Tibial nerve (tissue), 4 donors: ENCODE data around the gene ERP44. TPM values are rescaled to one million over a fixed set of nuclear protein-coding genes. Genes with fewer than 3 reads are reported as not detected.
"Not testable (repeated sequence)": the region's sequence is repeated elsewhere in the genome, so short reads cannot be mapped to it uniquely, and the experiment has no call there.

Source experiments
- DNase-seq, 2 donors: peaks; one replicate each; pipeline ENCODE4 v3.0.0-alpha.2; 2019; ENCODE audit warnings: low spot score in 2 of 2
- H3K27ac ChIP-seq, 4 donors: fragments of 200-600 bp; sonication (generic) in 3 of 4; one replicate each; pipeline ENCODE4 v1.5.1; 2017 to 2019; ENCODE audit warnings: mild to moderate bottlenecking in 1 of 4
- H3K27me3 ChIP-seq, 2 donors: fragments of 200-600 bp; sonication (generic) in 1 of 2; one replicate each; pipeline versions ENCODE4 v1.5.1 to v1.6.0; 2017 to 2019
- H3K36me3 ChIP-seq, 3 donors: fragments of 200-600 bp; sonication (generic); one replicate each; pipeline ENCODE4 v1.5.1; 2018 to 2019
- H3K4me1 ChIP-seq, 4 donors: fragments of 200-600 bp; sonication (generic) in 3 of 4; one replicate each; pipeline ENCODE4 v1.5.1; 2017 to 2019
- H3K4me3 ChIP-seq, 4 donors: fragments of 200-600 bp; sonication (generic) in 3 of 4; one replicate each; pipeline ENCODE4 v1.5.1; 2017 to 2019; ENCODE audit warnings: mild to moderate bottlenecking in 1 of 4, moderate library complexity in 1 of 4
- H3K9me3 ChIP-seq, 4 donors: fragments of 200-600 bp; sonication (generic) in 3 of 4; one replicate each; pipeline ENCODE4 v1.5.1; 2017 to 2019
- EP300 ChIP-seq, 2 donors: sonication (generic); formaldehyde crosslinking; IDR thresholded peaks; one replicate each; pipeline ENCODE4 v1.6.1; 2017; ENCODE audit warnings: antibody characterized with exemption in 2 of 2, mild to moderate bottlenecking in 1 of 2
- POLR2A ChIP-seq, 2 donors: fragments of 450-650 bp; IDR thresholded peaks; one replicate each; pipeline ENCODE4 v1.6.1; 2017; ENCODE audit warnings: antibody characterized with exemption in 2 of 2, mild to moderate bottlenecking in 2 of 2, moderate library complexity in 2 of 2
- WGBS, 2 donors: methylation state at CpG; one replicate each; pipeline ENCODE4 v1.1.5; 2018; 5-methylcytosine and 5-hydroxymethylcytosine counted together
- total RNA-seq, 4 donors: library from RNA; depleted of rRNA; stranded (reverse); fragments of >200 nt; gene quantifications; one replicate each; pipeline ENCODE4 v1.1.0, GENCODE V29; 2016
- TF ChIP-seq, protein P1 (sequence below), 5 experiments: fragments of 200-600 bp in 3 of 5; fragments of 450-650 bp in 2 of 5; sonication (generic) in 3 of 5; IDR thresholded peaks; one replicate each; pipeline ENCODE4 v1.5.1; 2016 to 2019; ENCODE audit warnings: antibody characterized with exemption in 5 of 5, mild to moderate bottlenecking in 3 of 5, moderate library complexity in 2 of 5

ERP44 gene
- total RNA-seq, 4 donors from 2014 or later, result 10.9 to 16.0 (median 13.4) TPM

DNA sequence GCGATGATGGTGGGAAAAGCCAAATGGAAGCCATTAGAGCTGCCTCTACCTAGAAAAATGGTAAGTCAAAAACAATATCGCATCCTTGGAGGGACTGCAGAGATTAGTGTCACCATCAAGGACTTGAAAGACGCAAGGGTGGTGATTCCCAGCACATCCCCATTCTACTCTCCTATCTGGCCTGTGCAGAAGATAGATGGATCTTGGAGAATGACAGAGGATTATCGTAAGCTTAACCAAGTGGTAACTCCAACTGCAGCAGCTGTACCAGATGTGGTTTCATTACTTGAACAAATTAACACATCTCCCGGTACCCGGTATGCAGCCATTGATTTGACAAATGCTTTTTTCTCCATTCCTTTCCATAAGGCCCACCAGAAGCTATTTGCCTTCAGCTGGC is 23.8 kb downstream of the ERP44 start:
- TF ChIP-seq POLR2A (IDR thresholded peaks at IDR 0.05) (no peak), EP300 (IDR thresholded peaks at IDR 0.05) (no peak)
- TF ChIP-seq, protein P1, sequence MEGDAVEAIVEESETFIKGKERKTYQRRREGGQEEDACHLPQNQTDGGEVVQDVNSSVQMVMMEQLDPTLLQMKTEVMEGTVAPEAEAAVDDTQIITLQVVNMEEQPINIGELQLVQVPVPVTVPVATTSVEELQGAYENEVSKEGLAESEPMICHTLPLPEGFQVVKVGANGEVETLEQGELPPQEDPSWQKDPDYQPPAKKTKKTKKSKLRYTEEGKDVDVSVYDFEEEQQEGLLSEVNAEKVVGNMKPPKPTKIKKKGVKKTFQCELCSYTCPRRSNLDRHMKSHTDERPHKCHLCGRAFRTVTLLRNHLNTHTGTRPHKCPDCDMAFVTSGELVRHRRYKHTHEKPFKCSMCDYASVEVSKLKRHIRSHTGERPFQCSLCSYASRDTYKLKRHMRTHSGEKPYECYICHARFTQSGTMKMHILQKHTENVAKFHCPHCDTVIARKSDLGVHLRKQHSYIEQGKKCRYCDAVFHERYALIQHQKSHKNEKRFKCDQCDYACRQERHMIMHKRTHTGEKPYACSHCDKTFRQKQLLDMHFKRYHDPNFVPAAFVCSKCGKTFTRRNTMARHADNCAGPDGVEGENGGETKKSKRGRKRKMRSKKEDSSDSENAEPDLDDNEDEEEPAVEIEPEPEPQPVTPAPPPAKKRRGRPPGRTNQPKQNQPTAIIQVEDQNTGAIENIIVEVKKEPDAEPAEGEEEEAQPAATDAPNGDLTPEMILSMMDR (IDR thresholded peaks at IDR 0.05), result no peak
- H3K4me1 ChIP-seq, result peaks cover 0 to 40% (median 0%) of the 10 kb centered on the region in 4 donors
- no peak overlapping the region for H3K27ac ChIP-seq
- no peaks in the 10 kb centered on the region for H3K9me3 ChIP-seq
- whole genome bisulfite sequencing, 2 donors, result 95 to 97% methylated on average over 6 of the region's 6 CpGs
- H3K36me3 ChIP-seq, result no peaks in the 10 kb centered on the region
- H3K27me3 ChIP-seq, result no peaks in the 10 kb centered on the region
- DNase-seq, result no peak
- H3K4me3 ChIP-seq, result no peak overlapping the region

DNA sequence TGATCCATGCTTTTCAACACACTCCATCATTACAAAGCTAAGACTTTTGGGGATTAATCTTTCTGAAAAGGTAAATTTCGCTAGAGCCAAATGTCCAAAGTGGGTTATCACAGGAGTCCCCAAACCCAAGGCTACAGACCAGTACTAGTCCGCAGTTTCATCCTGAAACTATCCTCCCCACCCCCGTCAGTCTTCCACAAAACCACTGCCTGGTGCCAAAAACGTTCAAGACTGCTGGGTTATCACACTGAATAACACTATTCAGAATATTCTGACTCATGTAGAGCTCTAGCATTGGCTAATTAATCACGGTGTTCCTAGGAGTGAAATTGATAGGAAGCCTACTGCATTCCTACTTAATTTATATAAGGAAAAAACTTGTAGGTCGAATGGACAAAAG is 24.7 kb downstream of the ERP44 start:
- Histone ChIP-seq H3K9me3 (no peaks in the 10 kb centered on the region), H3K4me1 (peaks cover 0 to 40% (median 0%) of the 10 kb centered on the region in 4 donors), H3K27me3 (no peaks in the 10 kb centered on the region), H3K4me3 (no peak overlapping the region), H3K27ac (no peak overlapping the region), H3K36me3 (no peaks in the 10 kb centered on the region)
- DNase-seq, result no peak
- TF ChIP-seq, protein P1 (IDR thresholded peaks at IDR 0.05), result no peak
- TF ChIP-seq POLR2A (IDR thresholded peaks at IDR 0.05) (no peak), EP300 (IDR thresholded peaks at IDR 0.05) (no peak)
- 56 to 58% methylated on average over 6 of the region's 6 CpGs for WGBS, 2 donors

DNA sequence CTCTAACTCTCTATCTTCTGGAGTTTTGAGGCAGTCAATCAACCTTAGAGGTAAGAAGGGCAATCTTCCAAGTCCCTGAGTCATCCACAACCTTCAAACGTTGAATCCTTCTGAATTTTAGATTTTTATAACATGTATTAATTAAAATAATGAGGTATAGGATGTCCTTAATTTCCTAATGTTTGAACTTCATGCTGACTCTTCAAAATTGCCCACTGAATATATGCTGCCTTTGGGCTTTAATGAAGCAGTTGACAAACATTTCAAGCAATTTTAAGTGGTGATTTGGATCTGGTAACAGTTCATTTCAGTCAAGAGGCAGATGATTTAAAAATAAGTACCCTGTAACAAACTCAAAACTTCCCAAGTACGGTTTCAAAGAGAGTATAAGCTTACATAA is 26.0 kb downstream of the ERP44 start:
- Histone ChIP-seq H3K36me3 (no peaks in the 10 kb centered on the region), H3K9me3 (no peaks in the 10 kb centered on the region), H3K4me1 (peaks cover 0 to 40% (median 0%) of the 10 kb centered on the region in 4 donors), H3K27me3 (no peaks in the 10 kb centered on the region), H3K27ac (no peak overlapping the region), H3K4me3 (no peak overlapping the region)
- no peak for DNase-seq
- TF ChIP-seq, protein P1 (IDR thresholded peaks at IDR 0.05), result no peak
- 45 to 51% methylated on average over 2 of the region's 2 CpGs for WGBS, 2 donors

DNA sequence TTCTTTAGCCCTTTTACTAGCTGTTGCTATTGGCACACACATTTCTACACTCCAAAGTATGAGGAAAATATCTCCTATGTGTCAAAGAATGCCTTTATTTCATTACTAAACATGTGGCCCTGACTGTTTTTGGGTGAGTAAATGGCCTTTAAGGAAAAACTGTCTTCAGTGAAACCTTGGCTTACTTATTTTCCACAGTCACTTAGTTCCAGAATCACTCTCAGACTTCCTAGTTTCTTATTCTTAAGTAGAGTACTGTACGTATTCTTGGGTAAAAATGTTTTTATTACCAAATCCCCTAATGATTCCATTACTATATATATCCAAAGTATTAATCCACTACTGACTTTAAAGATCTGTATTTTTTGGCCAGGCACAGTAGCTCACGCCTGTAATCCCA is 27.5 kb downstream of the ERP44 start:
- H3K4me3 ChIP-seq, result no peak overlapping the region
- DNase-seq, result no peak
- peaks cover 0 to 49% (median 4%) of the 10 kb centered on the region in 4 donors for H3K4me1 ChIP-seq
- TF ChIP-seq, protein P1 (IDR thresholded peaks at IDR 0.05), result no peak
- TF ChIP-seq EP300 (IDR thresholded peaks at IDR 0.05), result no peak
- no peak for TF ChIP-seq POLR2A (IDR thresholded peaks at IDR 0.05)
- 75% methylated on average over 2 of the region's 2 CpGs for WGBS, 2 donors
- H3K27me3 ChIP-seq, result no peaks in the 10 kb centered on the region
- H3K27ac ChIP-seq, result no peak overlapping the region
- H3K9me3 ChIP-seq, result no peaks in the 10 kb centered on the region
- H3K36me3 ChIP-seq, result no peaks in the 10 kb centered on the region

DNA sequence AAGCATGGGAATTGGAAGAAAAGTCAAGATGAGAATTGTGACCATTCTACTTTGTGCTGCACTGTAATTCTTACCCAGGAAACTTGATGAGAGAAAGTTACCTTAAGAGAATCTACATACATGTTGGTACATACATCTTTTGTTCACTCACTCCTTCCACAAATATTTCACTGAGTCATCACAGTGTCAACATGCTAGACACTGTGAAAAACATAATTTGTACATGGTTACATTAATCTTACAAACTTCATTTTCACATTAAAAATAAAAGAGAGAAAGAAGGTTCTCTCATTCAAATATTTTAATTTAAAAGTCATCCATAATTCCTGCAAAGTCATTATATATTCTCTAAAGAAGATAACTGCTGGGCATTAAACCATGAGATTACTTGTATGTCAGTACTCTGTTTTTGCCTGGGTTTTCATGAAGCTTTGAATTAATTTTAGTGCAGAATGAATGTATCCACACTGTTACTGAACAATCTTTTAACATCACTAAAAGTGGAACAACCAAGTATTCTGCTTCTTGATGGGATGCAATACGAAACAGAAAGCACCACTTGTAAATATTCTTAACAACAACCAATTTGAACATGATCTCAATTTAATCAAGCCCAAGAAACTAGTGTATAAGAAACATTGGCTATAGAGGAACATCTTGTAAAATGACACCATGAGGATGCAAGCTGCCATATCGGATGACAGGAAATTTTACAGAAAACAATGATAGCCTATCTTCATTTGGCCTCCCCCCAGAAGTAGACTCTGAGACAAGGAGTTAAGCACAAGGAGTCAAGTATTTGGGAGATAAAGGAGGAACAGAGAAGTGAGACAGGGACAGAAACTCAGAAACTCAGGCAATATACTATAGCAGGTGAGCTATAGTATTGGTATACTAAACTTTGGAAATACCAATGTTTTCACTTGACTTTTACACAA is 28.4 kb downstream of the ERP44 start:
- no peak for DNase-seq
- 80% methylated on average over 2 of the region's 2 CpGs for WGBS, 2 donors
- Histone ChIP-seq H3K27ac (no peak overlapping the region), H3K4me3 (no peak overlapping the region), H3K9me3 (no peaks in the 10 kb centered on the region), H3K36me3 (no peaks in the 10 kb centered on the region), H3K27me3 (no peaks in the 10 kb centered on the region), H3K4me1 (peaks cover 0 to 49% (median 5%) of the 10 kb centered on the region in 4 donors)
- TF ChIP-seq, protein P1 (IDR thresholded peaks at IDR 0.05), result no peak
- no peak for TF ChIP-seq EP300 (IDR thresholded peaks at IDR 0.05)
- TF ChIP-seq POLR2A (IDR thresholded peaks at IDR 0.05), result no peak

DNA sequence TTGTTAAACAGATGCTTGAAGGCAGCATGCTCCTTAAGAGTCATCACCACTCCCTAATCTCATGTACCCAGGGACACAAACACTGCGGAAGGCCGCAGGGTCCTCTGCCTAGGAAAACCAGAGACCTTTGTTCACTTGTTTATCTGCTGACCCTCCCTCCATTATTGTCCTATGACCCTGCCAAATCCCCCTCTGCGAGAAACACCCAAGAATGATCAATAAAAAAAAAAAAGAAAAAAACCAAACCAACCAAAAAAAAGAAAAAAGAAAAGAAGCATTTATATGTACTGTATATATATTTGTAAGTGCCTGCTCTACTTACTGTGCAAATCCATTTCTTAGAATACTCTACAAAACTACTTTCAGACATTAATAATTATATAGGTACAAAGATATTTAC is 29.7 kb downstream of the ERP44 start:
- H3K9me3 ChIP-seq, H3K4me3 ChIP-seq, H3K36me3 ChIP-seq, H3K27ac ChIP-seq, H3K27me3 ChIP-seq, DNase-seq: not testable (repeated sequence)
- WGBS, 2 donors, result 83 to 92% methylated on average over 1 of the region's 3 CpGs
- H3K4me1 ChIP-seq, result peaks cover 0 to 44% (median 6%) of the 10 kb centered on the region in 4 donors

DNA sequence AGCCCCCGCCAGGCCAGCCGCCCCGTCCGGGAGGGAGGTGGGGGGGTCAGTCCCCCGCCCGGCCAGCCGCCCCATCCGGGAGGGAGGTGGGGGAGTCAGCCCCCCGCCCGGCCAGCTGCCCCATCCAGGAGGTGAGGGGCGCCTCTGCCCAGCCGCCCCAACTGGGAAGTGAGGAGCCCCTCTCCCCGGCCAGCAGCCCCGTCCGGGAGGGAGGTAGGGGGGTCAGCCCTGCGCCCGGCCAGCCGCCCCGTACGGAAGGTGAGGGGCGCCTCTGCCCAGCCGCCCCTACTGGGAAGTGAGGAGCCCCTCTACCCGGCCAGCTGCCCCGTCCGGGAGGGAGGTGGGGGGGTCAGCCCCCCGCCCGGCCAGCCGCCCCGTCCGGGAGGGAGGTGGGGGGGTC is 30.8 kb downstream of the ERP44 start:
- peaks cover 0 to 41% (median 8%) of the 10 kb centered on the region in 4 donors for H3K4me1 ChIP-seq
- H3K9me3 ChIP-seq, H3K27me3 ChIP-seq, DNase-seq, H3K4me3 ChIP-seq, H3K27ac ChIP-seq, H3K36me3 ChIP-seq: not testable (repeated sequence)
- WGBS, 2 donors, result 91% methylated on average over 10 of the region's 30 CpGs; no CpG with 5 or more reads in 1 of the 2 donors
